GM21619 (cell line): ENCODE measurements around the gene SART3.
"Not testable (repeated sequence)": the region's sequence is repeated elsewhere in the genome, so short reads cannot be mapped to it uniquely, and the experiment has no call there.

Experiments used
- ATAC-seq: cut with Tn5 transposase; IDR thresholded peaks from one replicate; pipeline ENCODE4 v1.9.1; 2021; ENCODE audit not compliant: unreplicated experiment

The SART3 gene

GRCh38 chr12:108495823-108496579 lies 65.0 kb downstream of the SART3 start:
- no peak for ATAC-seq

DNA sequence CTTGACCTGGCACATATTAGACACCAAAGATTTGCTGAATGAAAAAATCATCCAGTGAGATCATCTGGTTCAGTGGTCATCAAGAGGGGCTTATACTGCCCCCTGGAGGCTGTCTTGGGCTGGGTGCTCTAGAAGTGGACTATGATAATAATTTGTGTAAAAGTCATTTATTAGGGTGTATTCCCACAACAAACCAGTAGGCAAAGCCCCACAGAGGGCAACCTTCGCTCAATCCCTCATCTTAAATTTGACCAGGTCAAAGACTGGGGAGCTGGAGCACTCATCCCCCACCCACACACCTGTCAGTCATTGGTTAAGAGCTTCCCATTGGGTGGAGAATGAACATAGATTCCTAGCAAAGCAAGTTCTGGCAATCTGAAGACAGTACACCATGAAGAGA lies 65.9 kb downstream of the SART3 start:
- no peak for ATAC-seq

- no peak for ATAC-seq
Measured at GRCh38 chr12:108491256-108491655, 69.7 kb downstream of the SART3 start.

DNA sequence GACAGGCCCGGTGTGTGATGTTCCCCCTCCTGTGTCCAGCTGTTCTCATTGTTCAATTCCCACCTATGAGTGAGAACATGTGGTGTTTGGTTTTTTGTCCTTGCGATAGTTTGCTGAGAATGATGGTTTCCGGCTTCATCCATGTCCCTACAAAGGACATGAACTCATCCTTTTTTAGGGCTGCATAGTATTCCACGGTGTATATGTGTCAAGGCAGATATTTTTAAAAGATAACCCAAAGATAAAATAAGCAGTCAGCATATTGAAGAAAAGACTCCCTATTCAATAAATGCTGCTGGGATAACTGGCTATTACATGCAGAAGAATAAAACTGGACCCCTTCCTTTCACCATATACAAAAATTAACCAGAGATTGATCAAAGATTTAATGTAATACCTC lies 73.9 kb downstream of the SART3 start:
- not testable (repeated sequence) for ATAC-seq

DNA sequence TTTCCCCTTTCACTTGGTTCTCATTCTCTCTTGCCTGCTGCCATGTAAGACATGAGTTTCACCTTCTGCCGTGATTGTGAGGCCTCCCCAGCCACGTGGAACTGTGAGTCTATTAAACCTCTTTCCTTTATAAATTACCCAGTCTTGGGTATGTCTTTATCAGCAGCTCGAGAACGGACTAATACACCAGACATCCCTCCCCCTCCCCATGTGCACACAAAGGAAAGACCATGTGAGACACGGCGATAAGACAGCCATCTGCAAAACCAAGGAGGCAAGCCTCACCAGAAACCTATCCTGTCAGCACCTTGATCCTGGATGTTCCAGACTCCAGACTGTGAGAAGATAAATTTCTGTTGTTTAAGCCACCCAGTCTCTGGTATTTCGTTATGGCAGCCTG lies 75.6 kb downstream of the SART3 start:
- ATAC-seq, result not testable (repeated sequence)

DNA sequence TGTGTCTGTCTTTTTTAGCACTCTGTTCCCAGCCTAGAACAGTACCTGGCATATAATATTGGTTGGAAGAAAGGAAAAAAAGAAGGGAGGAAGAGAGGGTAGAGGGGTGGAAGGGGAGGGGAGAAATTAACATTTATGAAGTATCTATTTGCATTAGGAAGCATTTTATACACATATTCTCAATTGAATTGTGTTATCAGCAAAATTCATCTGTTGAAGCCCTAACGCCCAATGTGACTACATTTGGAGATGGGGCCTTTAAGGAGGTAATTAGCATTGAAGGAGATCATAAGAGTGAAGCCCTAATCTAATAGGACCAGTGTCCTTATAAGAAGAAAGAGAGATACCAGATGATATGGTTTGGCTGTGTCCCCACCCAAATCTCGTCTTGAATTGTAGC lies 76.1 kb downstream of the SART3 start:
- ATAC-seq, result no peak

- ATAC-seq, result no peak
Measured at GRCh38 chr12:108484431-108484830, 76.5 kb downstream of the SART3 start.

- ATAC-seq, result no peak
Measured at GRCh38 chr12:108483213-108484059, 77.5 kb downstream of the SART3 start.

DNA sequence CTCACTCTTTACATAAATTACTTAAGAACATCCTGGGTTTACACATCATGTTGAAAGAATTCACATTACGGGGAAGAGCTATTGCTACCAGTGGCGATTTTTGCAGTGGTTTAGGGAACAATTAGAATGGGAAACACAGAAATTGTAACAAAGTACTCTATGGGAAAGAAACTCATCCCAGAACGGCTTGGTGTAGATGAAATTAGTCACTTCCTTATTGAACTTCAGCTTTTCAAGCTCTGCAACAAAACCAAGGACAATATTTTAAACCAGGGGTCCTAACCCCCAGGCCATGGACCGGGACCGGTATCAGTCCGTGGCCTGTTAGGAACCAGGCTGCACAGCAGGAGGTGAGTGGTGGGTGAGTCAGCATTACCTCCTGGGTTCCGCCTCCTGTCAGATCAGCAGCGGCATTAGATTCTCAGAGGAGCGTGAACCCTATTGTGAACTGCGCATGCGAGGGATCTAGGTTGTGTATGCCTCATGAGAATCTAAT lies 78.2 kb downstream of the SART3 start:
- ATAC-seq, result no peak

GRCh38 chr12:108479364-108480070 lies 81.5 kb downstream of the SART3 start:
- ATAC-seq, result no peak

- ATAC-seq, result no peak
Measured at GRCh38 chr12:108478611-108479206, 82.3 kb downstream of the SART3 start.

GRCh38 chr12:108477881-108478259 lies 83.1 kb downstream of the SART3 start:
- no peak for ATAC-seq

DNA sequence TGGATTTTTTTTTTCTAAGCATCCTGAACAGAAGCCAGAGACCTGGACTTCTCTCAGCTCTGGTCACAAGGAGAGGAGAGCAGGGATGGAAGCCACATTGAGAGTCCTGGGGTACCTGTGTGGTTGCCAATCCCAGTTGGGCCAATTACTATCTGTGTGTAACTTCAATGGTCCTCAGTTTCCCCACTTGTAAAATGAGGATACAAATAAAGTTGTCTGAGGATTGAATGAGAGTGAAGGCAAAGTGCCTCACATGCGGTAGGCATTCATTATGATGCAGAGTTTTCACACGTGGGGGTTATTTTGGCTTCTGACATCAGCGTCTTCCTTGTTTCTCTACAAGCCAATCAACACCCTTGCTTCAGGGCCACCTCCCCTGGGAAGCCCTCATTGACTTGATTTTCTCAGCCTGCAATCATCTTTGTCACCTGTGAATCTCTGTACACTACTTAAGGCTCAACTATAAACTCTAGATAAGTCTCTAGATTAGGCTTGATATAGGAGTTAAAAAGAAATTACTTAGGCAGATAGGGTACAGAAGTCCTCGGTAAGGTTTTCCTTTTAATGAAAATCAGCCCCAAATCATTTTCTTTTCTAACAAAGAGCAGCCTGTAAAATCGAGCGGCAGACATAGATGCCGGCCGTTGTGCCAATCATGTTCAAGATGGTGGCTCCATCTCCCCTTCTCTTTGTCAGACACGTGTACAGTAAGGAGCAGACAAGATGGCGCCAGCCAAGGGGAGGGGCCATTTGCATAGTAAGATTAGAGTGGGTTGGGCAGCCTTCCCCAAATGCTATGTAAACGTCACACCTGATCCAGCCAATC lies 83.7 kb downstream of the SART3 start:
- ATAC-seq, result no peak

- ATAC-seq, result no peak
Measured at GRCh38 chr12:108475396-108475795, 85.6 kb downstream of the SART3 start.

- ATAC-seq, result no peak
Measured at GRCh38 chr12:108473400-108474055, 87.4 kb downstream of the SART3 start.
